NT2/D1 (cell line): ENCODE measurements around the gene NIN.

ENCODE experiments used
- DNase-seq: peaks from one replicate; pipeline ENCODE4 v3.0.0-alpha.2; 2011; ENCODE audit warnings: low read depth, low spot score
- H3K27me3 ChIP-seq: 2 replicates; pipeline ENCODE4 v1.6.0; 2011; ENCODE audit warnings: mild to moderate bottlenecking; ENCODE audit not compliant: insufficient read length, insufficient read depth
- H3K36me3 ChIP-seq: 2 replicates; pipeline ENCODE4 v1.6.1; 2011; ENCODE audit warnings: mild to moderate bottlenecking, low read length, mixed read lengths; ENCODE audit not compliant: insufficient read depth, insufficient read length
- H3K4me1 ChIP-seq: 2 replicates; pipeline ENCODE4 v1.5.1; 2011; ENCODE audit not compliant: insufficient read depth, insufficient read length
- H3K4me3 ChIP-seq: 2 replicates; pipeline ENCODE4 v1.5.1; 2011; ENCODE audit warnings: low read depth; ENCODE audit not compliant: insufficient read length
- H3K9ac ChIP-seq: 2 replicates; pipeline ENCODE4 v1.6.0; 2011; ENCODE audit warnings: low read depth; ENCODE audit not compliant: insufficient read length
- H3K9me3 ChIP-seq: 2 replicates; pipeline ENCODE4 v1.5.1; 2011; ENCODE audit warnings: mild to moderate bottlenecking, low read length; ENCODE audit not compliant: insufficient read depth
- SUZ12 ChIP-seq: IDR thresholded peaks from 2 replicates; pipeline ENCODE4 v1.6.1; 2011; ENCODE audit not compliant: insufficient read length, insufficient read depth; ENCODE audit errors: extremely low read depth
- YY1 ChIP-seq: IDR thresholded peaks from 2 replicates; pipeline ENCODE4 v1.6.1; 2011; ENCODE audit not compliant: insufficient read length, insufficient read depth
- ZNF274 ChIP-seq: IDR thresholded peaks from 2 replicates; pipeline ENCODE4 v1.6.1; 2011; ENCODE audit warnings: mild to moderate bottlenecking, low read depth, low read length

The NIN gene

DNA sequence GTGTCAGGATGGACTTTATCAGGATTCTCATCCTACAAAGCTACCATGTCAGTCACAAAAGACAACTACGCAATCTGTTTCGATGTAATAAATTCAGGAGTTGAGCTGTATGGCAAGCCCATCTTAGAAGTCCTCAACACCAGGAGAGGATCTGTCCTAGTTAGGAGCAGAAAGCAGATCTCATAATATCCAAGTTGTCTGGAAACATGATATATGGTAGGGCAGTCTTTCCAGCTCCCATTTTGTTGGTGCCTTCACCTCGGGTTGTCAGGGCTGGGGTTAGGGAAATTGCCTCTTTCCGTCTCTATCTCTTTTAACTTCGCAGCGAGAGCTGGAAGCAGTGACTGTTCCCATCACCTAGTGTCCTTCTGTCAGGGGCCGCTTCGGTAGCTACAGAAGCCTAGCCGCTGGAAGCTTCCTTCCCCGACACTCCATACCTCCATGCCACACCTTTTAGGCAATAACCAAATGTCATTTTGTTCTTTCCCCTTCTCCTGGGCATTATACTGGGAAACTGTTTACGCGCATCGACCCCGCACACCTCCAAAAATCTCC lies 1.4 kb downstream of the NIN start:
- DNase-seq = no peak
- Histone ChIP-seq H3K9ac (peak overlapping the region; percentile 74), H3K4me1 (no peaks in the 10 kb centered on the region), H3K27me3 (peaks cover 82% of the 10 kb centered on the region), H3K4me3 (peak overlapping the region; percentile 60), H3K9me3 (no peaks in the 10 kb centered on the region), H3K36me3 (no peaks in the 10 kb centered on the region)
- TF ChIP-seq ZNF274 (no peak), YY1 (no peak), SUZ12 (no peak)

DNA sequence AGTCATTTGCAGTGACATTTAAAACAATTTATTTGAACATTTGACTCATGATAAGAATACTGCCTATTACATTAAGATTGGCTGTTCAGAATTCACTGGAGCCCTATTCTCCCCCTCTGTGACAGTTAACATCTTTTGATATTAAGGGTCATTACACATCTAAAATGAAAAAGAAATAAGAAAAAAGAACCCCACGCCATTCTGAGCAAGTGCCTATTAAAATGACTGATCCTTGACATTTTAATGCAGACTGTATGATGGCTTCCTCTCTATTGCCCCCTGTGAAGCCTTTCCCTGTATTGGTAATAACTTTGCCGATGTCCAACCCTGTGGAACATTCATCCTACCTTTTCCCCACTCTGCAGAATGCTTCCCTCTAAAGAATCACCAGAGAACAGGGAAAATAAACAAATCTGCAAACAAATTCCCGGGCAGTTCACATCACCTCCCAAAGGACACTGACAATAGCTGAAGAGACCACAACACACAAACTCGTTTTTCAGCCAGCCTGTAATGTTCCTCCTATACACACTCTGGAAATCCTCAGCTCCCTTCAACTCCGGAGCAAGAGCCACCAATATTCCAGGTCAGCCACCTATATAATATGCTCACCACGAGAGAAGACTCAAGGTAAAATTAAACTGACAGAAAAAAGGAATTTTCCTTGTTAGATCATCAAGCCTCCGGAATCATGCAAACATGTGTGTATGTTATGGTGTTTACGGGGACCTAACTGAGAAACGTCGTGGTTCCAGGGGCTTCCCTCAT lies 2.1 kb downstream of the NIN start:
- no peak overlapping the region for H3K9ac ChIP-seq
- H3K27me3 ChIP-seq = peaks cover 76% of the 10 kb centered on the region
- no peaks in the 10 kb centered on the region for H3K9me3 ChIP-seq
- no peaks in the 10 kb centered on the region for H3K36me3 ChIP-seq
- TF ChIP-seq YY1 = no peak
- TF ChIP-seq ZNF274 = no peak
- TF ChIP-seq SUZ12 = no peak
- H3K4me1 ChIP-seq = peaks cover 4% of the 10 kb centered on the region
- DNase-seq = no peak
- H3K4me3 ChIP-seq = peak overlapping the region; percentile 60

DNA sequence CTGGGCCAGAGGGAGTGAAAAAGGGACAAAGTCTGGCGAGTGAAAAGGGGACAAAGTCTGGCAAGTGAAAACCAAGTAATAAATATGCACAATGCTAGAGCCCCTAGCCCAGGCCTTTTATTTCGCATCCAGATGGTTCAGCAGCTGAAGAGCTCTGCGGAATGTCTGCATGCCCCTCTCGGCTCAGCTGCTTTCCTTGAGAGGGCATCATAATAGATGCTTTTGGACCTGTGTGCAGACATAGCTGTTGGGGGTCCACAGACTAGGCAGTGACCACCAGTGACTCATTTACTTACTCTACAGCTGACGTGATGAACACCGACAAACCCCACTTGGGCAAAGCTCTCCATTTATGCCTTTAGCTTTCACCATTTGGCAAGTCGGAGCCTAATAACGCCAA lies 4.3 kb downstream of the NIN start:
- H3K36me3 ChIP-seq = no peaks in the 10 kb centered on the region
- H3K4me3 ChIP-seq = no peak overlapping the region
- no peaks in the 10 kb centered on the region for H3K9me3 ChIP-seq
- no peak for DNase-seq
- H3K4me1 ChIP-seq = peaks cover 4% of the 10 kb centered on the region
- peaks cover 57% of the 10 kb centered on the region for H3K27me3 ChIP-seq
- TF ChIP-seq ZNF274 = no peak
- no peak for TF ChIP-seq YY1
- no peak for TF ChIP-seq SUZ12
- no peak overlapping the region for H3K9ac ChIP-seq

DNA sequence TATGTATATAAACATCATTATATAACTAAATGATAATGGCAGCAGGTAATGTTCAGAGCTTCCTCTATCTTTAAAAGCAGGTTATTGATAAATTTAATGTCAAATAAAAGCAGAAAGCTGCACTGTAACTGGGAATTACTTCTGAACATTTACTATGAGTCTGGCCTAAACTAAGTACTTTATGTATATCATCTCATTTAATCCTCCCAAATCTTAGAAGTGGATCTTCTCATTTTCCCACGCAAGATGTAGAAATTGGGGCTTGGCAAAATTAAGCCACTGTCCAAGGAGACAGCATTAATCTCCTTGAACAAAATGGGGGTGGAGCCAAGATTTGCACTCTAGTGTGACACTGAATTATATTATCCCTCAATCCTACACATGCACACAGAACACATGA lies 5.7 kb downstream of the NIN start:
- no peak for DNase-seq
- Histone ChIP-seq H3K36me3 (peaks cover 3% of the 10 kb centered on the region), H3K27me3 (peaks cover 53% of the 10 kb centered on the region), H3K9me3 (no peaks in the 10 kb centered on the region), H3K4me3 (no peak overlapping the region), H3K4me1 (peaks cover 4% of the 10 kb centered on the region), H3K9ac (no peak overlapping the region)
- TF ChIP-seq SUZ12 (no peak), ZNF274 (no peak), YY1 (no peak)

DNA sequence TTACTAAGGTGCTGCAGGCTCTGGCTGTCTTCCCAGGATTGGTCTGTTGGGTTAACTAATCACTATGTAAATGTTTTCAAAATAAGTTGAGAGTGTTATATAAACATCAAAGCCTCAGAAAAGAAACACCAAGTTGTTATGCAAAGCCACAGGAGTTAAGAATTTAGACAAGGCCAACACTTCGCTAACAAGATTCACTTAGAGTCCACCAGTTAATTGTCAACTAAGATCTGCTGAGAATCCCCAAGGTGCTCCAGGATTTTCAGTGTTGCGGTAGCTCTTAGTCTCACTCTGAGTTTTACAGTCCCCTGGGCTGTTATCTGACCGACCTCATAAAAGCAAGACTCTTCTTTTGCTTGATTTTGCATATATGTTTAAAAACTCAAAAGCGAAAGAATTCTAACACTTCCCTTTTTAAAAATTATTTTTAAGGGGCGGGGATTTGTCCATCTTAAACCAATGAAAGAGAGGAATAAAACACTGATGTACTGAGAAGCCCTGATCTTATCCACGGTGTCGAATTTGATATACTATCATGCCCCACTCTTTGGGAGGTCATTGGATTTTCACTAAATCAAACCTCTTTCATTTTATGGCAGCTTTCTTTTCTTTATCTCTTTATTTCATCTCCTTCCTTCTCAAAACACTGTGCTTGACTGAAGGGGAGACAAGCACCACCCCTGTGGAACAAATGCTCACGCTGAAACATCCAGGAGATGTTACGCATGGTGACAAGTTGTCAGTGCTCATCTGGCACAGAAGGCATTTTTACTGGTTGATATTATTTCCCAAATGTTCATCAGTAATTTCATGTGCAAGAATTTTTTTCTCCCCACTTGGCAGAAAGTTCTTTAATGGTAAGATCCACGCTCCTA lies 7.0 kb downstream of the NIN start:
- Histone ChIP-seq H3K27me3 (peaks cover 42% of the 10 kb centered on the region), H3K4me1 (peaks cover 4% of the 10 kb centered on the region), H3K4me3 (no peak overlapping the region), H3K9ac (no peak overlapping the region), H3K9me3 (no peaks in the 10 kb centered on the region), H3K36me3 (peaks cover 3% of the 10 kb centered on the region)
- DNase-seq = no peak
- TF ChIP-seq SUZ12 (no peak), YY1 (no peak), ZNF274 (no peak)

DNA sequence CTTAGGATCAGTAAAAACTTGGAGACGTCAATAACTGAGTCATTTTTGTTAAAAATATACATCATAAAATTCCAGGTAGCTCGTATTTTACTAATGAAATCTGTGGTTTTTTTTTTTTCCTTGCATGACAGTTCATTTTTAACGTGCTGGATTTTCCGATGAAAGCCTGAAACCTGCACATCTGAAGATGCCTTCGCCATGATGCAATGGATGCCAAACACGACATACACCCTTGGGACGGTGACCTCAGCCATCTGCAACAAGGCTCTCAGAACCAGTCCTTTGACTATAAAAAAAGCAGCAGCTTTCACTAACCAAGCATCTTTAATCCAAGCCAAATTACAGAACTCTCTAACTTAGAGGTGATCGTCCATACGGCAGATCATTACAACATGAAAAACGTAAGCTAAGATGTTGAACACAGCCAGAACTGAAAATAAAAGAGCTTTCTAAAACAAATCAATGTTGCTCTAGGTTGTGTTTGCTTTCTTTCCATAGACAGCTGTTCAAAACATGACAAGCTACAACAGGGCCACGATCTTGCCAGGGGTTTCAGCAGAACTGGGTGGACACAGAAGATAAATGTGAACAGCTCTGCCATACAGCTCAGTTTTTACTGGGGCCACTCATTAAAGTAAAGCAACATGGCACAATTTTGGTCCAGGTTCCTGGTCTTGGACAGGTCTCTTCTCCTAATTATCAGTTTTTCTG lies 7.8 kb downstream of the NIN start:
- H3K4me3 ChIP-seq = no peak overlapping the region
- peaks cover 3% of the 10 kb centered on the region for H3K36me3 ChIP-seq
- TF ChIP-seq YY1 (no peak), SUZ12 (no peak), ZNF274 (no peak)
- DNase-seq = no peak
- peaks cover 34% of the 10 kb centered on the region for H3K27me3 ChIP-seq
- no peaks in the 10 kb centered on the region for H3K9me3 ChIP-seq
- H3K4me1 ChIP-seq = peaks cover 4% of the 10 kb centered on the region
- H3K9ac ChIP-seq = no peak overlapping the region
